ENCODE measurements around the gene LIPI.

DNA sequence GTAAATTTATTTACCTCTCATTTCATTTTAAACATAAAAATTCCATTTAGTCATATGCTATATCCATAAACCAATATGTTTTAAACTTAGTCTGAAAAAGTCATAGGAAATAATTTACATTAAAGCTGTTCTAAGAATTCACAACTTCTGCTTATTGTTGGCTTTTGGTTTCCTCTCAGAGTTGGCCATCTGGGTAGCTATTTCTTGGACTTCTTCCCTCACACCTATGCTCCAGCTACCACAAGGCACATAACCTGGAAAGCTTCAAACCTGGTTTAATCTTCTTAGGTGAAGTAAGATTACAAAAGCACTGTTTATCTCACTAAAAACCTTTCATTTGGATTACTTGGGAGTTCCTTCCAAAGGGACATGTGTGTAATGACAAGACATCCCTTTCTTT lies 35.0 kb upstream of the LIPI start:
- TF ChIP-seq, protein P1, sequence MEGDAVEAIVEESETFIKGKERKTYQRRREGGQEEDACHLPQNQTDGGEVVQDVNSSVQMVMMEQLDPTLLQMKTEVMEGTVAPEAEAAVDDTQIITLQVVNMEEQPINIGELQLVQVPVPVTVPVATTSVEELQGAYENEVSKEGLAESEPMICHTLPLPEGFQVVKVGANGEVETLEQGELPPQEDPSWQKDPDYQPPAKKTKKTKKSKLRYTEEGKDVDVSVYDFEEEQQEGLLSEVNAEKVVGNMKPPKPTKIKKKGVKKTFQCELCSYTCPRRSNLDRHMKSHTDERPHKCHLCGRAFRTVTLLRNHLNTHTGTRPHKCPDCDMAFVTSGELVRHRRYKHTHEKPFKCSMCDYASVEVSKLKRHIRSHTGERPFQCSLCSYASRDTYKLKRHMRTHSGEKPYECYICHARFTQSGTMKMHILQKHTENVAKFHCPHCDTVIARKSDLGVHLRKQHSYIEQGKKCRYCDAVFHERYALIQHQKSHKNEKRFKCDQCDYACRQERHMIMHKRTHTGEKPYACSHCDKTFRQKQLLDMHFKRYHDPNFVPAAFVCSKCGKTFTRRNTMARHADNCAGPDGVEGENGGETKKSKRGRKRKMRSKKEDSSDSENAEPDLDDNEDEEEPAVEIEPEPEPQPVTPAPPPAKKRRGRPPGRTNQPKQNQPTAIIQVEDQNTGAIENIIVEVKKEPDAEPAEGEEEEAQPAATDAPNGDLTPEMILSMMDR (IDR thresholded peaks at IDR 0.05): no peak
- TF ChIP-seq POLR2A (IDR thresholded peaks at IDR 0.05): no peak

Measured in testis (tissue), 2 donors.